Measurements from ENCODE around the gene ZNF620. TPM values are rescaled to one million over a fixed set of nuclear protein-coding genes. Genes with fewer than 3 reads are reported as not detected.
"Not testable (repeated sequence)": the region's sequence is repeated elsewhere in the genome, so short reads cannot be mapped to it uniquely, and the experiment has no call there.

ZNF620 gene
- total RNA-seq, 1 experiment from 2014 or later: 27.1 TPM

GRCh38 chr3:40461161-40461560 is 44.7 kb upstream of the ZNF620 start:
- Histone ChIP-seq H3K79me1 (ENCODE audit: insufficient read depth, low read depth, low read length, poor library complexity, severe bottlenecking) (no peaks in the 10 kb centered on the region), H2AK5ac (ENCODE audit: insufficient read length, low read length) (no peak overlapping the region), H3K9me3 (ENCODE audit: control insufficient read depth, low read depth, low read length) (no peaks in the 10 kb centered on the region), H3K4me1 (ENCODE audit: insufficient read depth, low read length) (no peaks in the 10 kb centered on the region), H2BK12ac (ENCODE audit: insufficient read length, low read depth, low read length) (no peak overlapping the region), H4K91ac (ENCODE audit: insufficient read length, low read depth, low read length) (no peak overlapping the region), H3K23me2 (ENCODE audit: insufficient read length, low read depth, low read length, poor library complexity, severe bottlenecking) (peaks cover 2% of the 10 kb centered on the region), H3K9ac (ENCODE audit: extremely low read depth, insufficient read length, low read length) (no peak overlapping the region), H2BK15ac (ENCODE audit: low read depth, low read length) (no peak overlapping the region), H2BK20ac (ENCODE audit: low read depth, low read length, poor library complexity, severe bottlenecking) (no peak overlapping the region), H3K14ac (ENCODE audit: insufficient read depth, low read length) (no peak overlapping the region), H3K18ac (ENCODE audit: insufficient read length, low read depth, low read length) (no peak overlapping the region), H4K20me1 (ENCODE audit: control insufficient read depth, insufficient read depth, insufficient read length) (peaks cover 2% of the 10 kb centered on the region), H3K27ac (ENCODE audit: insufficient read length, low read depth, low read length) (no peak overlapping the region), H2AFZ (ENCODE audit: low read length) (no peak overlapping the region), H3K23ac (ENCODE audit: insufficient read length, low read depth, low read length) (no peak overlapping the region), H4K8ac (replicated peaks; ENCODE audit: insufficient read length, low read depth, low read length) (no peak overlapping the region), H3K4ac (ENCODE audit: low read depth, low read length) (no peak overlapping the region), H2BK120ac (ENCODE audit: low read depth, low read length, poor library complexity, severe bottlenecking) (no peak overlapping the region), H3T11ph (ENCODE audit: low read length) (no peak overlapping the region), H4K5ac (ENCODE audit: insufficient read length, low read depth, low read length) (no peak overlapping the region), H3K79me2 (ENCODE audit: insufficient read depth, low read length) (peaks cover 10% of the 10 kb centered on the region; the same call in 1 of the 2 replicates), H3K4me2 (ENCODE audit: insufficient read depth, insufficient read length, low read length) (no peak overlapping the region), H3K27me3 (ENCODE audit: insufficient read depth, low read length) (no peaks in the 10 kb centered on the region), H2BK5ac (ENCODE audit: insufficient read length, low read length) (no peak overlapping the region), H3K56ac (ENCODE audit: insufficient read length, low read depth, low read length) (no peak overlapping the region)
- Mint-ChIP-seq H3K27ac (0 out of 7 replicates have a peak overlapping the region, but pooled peaks of 1 of the 3 experiments have one; percentile 6), H3K4me3 (no peak overlapping the region), H3K27me3 (ENCODE audit: low read depth) (no peaks in the 10 kb centered on the region), H3K4me1 (peaks cover 19 to 26% of the 10 kb centered on the region in 2 experiments), H3K36me3 (ENCODE audit: insufficient read depth in 1 of 3, low read depth in 3 of 3) (peaks cover 40 to 78% (median 64%) of the 10 kb centered on the region in 3 experiments), H3K9me3 (no peaks in the 10 kb centered on the region)
- WGBS (ENCODE audit: extremely low coverage, insufficient read length, low lambda C conversion rate): no CpG with 5 or more reads among the region's 3 CpGs
- no peak for DNase-seq
- TF ChIP-seq CTCF (conservative IDR thresholded peaks at IDR 0.05): no peak

- H3K79me1 ChIP-seq (ENCODE audit: insufficient read depth, low read depth, low read length, poor library complexity, severe bottlenecking); DNase-seq; H3K18ac ChIP-seq (ENCODE audit: insufficient read length, low read depth, low read length); H3K23me2 ChIP-seq (ENCODE audit: insufficient read length, low read depth, low read length, poor library complexity, severe bottlenecking); H3K4me1 ChIP-seq (ENCODE audit: insufficient read depth, low read length); H2AFZ ChIP-seq (ENCODE audit: low read length); H2BK5ac ChIP-seq (ENCODE audit: insufficient read length, low read length); H3T11ph ChIP-seq (ENCODE audit: low read length); H3K9ac ChIP-seq (ENCODE audit: extremely low read depth, insufficient read length, low read length); H3K27ac Mint-ChIP-seq; H2AK5ac ChIP-seq (ENCODE audit: insufficient read length, low read length); H3K4ac ChIP-seq (ENCODE audit: low read depth, low read length); H3K14ac ChIP-seq (ENCODE audit: insufficient read depth, low read length); H2BK12ac ChIP-seq (ENCODE audit: insufficient read length, low read depth, low read length); H3K23ac ChIP-seq (ENCODE audit: insufficient read length, low read depth, low read length); H3K4me3 Mint-ChIP-seq; H2BK20ac ChIP-seq (ENCODE audit: low read depth, low read length, poor library complexity, severe bottlenecking); H3K79me2 ChIP-seq (ENCODE audit: insufficient read depth, low read length); H4K20me1 ChIP-seq (ENCODE audit: control insufficient read depth, insufficient read depth, insufficient read length); H2BK120ac ChIP-seq (ENCODE audit: low read depth, low read length, poor library complexity, severe bottlenecking); H3K27me3 ChIP-seq (ENCODE audit: insufficient read depth, low read length); H4K91ac ChIP-seq (ENCODE audit: insufficient read length, low read depth, low read length); H2BK15ac ChIP-seq (ENCODE audit: low read depth, low read length); H4K5ac ChIP-seq (ENCODE audit: insufficient read length, low read depth, low read length); H3K27me3 Mint-ChIP-seq (ENCODE audit: low read depth); H4K8ac ChIP-seq (replicated peaks; ENCODE audit: insufficient read length, low read depth, low read length); H3K56ac ChIP-seq (ENCODE audit: insufficient read length, low read depth, low read length); H3K9me3 Mint-ChIP-seq; H3K9me3 ChIP-seq (ENCODE audit: control insufficient read depth, low read depth, low read length); H3K27ac ChIP-seq (ENCODE audit: insufficient read length, low read depth, low read length); H3K4me2 ChIP-seq (ENCODE audit: insufficient read depth, insufficient read length, low read length): not testable (repeated sequence)
- Mint-ChIP-seq H3K4me1 (peaks cover 19 to 21% of the 10 kb centered on the region in 2 experiments), H3K36me3 (ENCODE audit: insufficient read depth in 1 of 3, low read depth in 3 of 3) (peaks cover 44 to 80% (median 68%) of the 10 kb centered on the region in 3 experiments)
- WGBS (ENCODE audit: extremely low coverage, insufficient read length, low lambda C conversion rate): no CpG with 5 or more reads among the region's 7 CpGs
These were observed 43.0 kb upstream of the ZNF620 start for GRCh38 chr3:40462838-40463237.

Data from H9 (cell line).